ENCODE results near the gene UPB1.

The UPB1 gene

DNA sequence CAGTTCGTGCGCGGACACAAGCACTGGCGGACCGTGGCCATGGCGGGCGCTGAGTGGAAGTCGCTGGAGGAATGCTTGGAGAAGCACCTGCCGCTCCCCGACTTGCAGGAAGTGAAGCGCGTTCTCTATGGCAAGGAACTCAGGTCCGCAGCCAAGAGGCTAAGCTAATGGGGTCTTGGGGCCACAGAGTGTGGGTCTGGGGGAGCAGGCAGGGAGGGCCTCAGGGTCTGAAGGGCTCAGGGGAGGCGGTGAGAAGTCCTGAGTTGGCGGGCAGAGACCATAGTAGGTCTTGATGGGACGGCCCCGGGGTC is 188 bp downstream of the UPB1 start:
- no peak overlapping the region for H3K4me3 ChIP-seq (ENCODE audit: low read depth in 1 of 2, low read length in 2 of 2)
- H3K9ac ChIP-seq (ENCODE audit: low read depth in 1 of 2, low read length in 2 of 2) = no peak overlapping the region

GRCh38 chr22:24496234-24496633 is 1.1 kb downstream of the UPB1 start:
- Histone ChIP-seq H3K9ac (ENCODE audit: low read depth in 1 of 2, low read length in 2 of 2) (no peak overlapping the region), H3K27me3 (ENCODE audit: control insufficient read depth in 1 of 2, insufficient read depth in 2 of 2, low read length in 2 of 2) (peaks cover 18 to 25% of the 10 kb centered on the region in 2 donors), H3K36me3 (ENCODE audit: control insufficient read depth in 1 of 2, insufficient read depth in 2 of 2, low read length in 2 of 2) (no peaks in the 10 kb centered on the region), H3K4me3 (ENCODE audit: low read depth in 1 of 2, low read length in 2 of 2) (no peak overlapping the region), H3K27ac (ENCODE audit: low read depth, low read length) (no peak overlapping the region), H3K4me1 (ENCODE audit: control insufficient read depth in 1 of 2, insufficient read depth in 2 of 2, low read length in 2 of 2) (peaks cover 4 to 10% of the 10 kb centered on the region in 2 donors), H3K9me3 (ENCODE audit: control insufficient read depth in 1 of 2, low read length in 2 of 2) (no peaks in the 10 kb centered on the region)

More for the DNA sequence above, 188 bp downstream of the UPB1 start:
- H3K36me3 ChIP-seq (ENCODE audit: control insufficient read depth in 1 of 2, insufficient read depth in 2 of 2, low read length in 2 of 2) = no peaks in the 10 kb centered on the region
- H3K27me3 ChIP-seq (ENCODE audit: control insufficient read depth in 1 of 2, insufficient read depth in 2 of 2, low read length in 2 of 2) = peaks cover 18 to 25% of the 10 kb centered on the region in 2 donors
- H3K9me3 ChIP-seq (ENCODE audit: control insufficient read depth in 1 of 2, low read length in 2 of 2) = no peaks in the 10 kb centered on the region
- H3K27ac ChIP-seq (ENCODE audit: low read depth, low read length) = no peak overlapping the region
- peaks cover under 1 to 10% of the 10 kb centered on the region in 2 donors for H3K4me1 ChIP-seq (ENCODE audit: control insufficient read depth in 1 of 2, insufficient read depth in 2 of 2, low read length in 2 of 2)

GRCh38 chr22:24496661-24497060 is 1.5 kb downstream of the UPB1 start:
- Histone ChIP-seq H3K27ac (ENCODE audit: low read depth, low read length) (no peak overlapping the region), H3K9ac (ENCODE audit: low read depth in 1 of 2, low read length in 2 of 2) (no peak overlapping the region), H3K9me3 (ENCODE audit: control insufficient read depth in 1 of 2, low read length in 2 of 2) (no peaks in the 10 kb centered on the region), H3K36me3 (ENCODE audit: control insufficient read depth in 1 of 2, insufficient read depth in 2 of 2, low read length in 2 of 2) (no peaks in the 10 kb centered on the region), H3K4me3 (ENCODE audit: low read depth in 1 of 2, low read length in 2 of 2) (no peak overlapping the region), H3K27me3 (ENCODE audit: control insufficient read depth in 1 of 2, insufficient read depth in 2 of 2, low read length in 2 of 2) (peaks cover 18 to 25% of the 10 kb centered on the region in 2 donors), H3K4me1 (ENCODE audit: control insufficient read depth in 1 of 2, insufficient read depth in 2 of 2, low read length in 2 of 2) (peaks cover 4 to 10% of the 10 kb centered on the region in 2 donors)

DNA sequence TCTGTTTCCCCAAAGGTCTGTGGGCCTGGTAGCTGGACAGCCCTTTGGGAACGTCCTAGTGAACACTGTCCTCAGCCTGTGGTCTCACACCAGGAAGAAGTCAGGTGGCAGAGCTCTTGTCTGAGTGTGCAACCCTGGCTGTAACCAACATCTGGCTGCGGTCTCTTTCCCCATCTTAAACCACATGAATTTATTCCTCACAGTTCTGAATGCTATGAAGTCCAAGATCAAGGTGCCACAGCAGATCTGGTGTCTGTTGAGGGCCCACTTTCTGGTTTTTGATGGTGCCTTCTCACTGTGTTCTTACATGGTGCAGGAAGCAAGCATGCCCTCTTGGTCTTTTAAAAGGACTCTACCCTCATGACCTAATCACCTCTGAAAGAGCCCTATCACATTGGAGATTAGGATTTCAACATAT is 2.7 kb downstream of the UPB1 start:
- Histone ChIP-seq H3K9me3 (ENCODE audit: control insufficient read depth in 1 of 2, low read length in 2 of 2) (no peaks in the 10 kb centered on the region), H3K4me3 (ENCODE audit: low read depth in 1 of 2, low read length in 2 of 2) (no peak overlapping the region), H3K4me1 (ENCODE audit: control insufficient read depth in 1 of 2, insufficient read depth in 2 of 2, low read length in 2 of 2) (peaks cover 6 to 10% of the 10 kb centered on the region in 2 donors), H3K27ac (ENCODE audit: low read depth, low read length) (no peak overlapping the region), H3K9ac (ENCODE audit: low read depth in 1 of 2, low read length in 2 of 2) (no peak overlapping the region), H3K27me3 (ENCODE audit: control insufficient read depth in 1 of 2, insufficient read depth in 2 of 2, low read length in 2 of 2) (peaks cover 18 to 25% of the 10 kb centered on the region in 2 donors), H3K36me3 (ENCODE audit: control insufficient read depth in 1 of 2, insufficient read depth in 2 of 2, low read length in 2 of 2) (no peaks in the 10 kb centered on the region)

GRCh38 chr22:24498824-24499223 is 3.7 kb downstream of the UPB1 start:
- Histone ChIP-seq H3K27me3 (ENCODE audit: control insufficient read depth in 1 of 2, insufficient read depth in 2 of 2, low read length in 2 of 2) (peaks cover 15 to 19% of the 10 kb centered on the region in 2 donors), H3K4me3 (ENCODE audit: low read depth in 1 of 2, low read length in 2 of 2) (no peak overlapping the region), H3K9ac (ENCODE audit: low read depth in 1 of 2, low read length in 2 of 2) (no peak overlapping the region), H3K36me3 (ENCODE audit: control insufficient read depth in 1 of 2, insufficient read depth in 2 of 2, low read length in 2 of 2) (no peaks in the 10 kb centered on the region), H3K9me3 (ENCODE audit: control insufficient read depth in 1 of 2, low read length in 2 of 2) (no peaks in the 10 kb centered on the region), H3K4me1 (ENCODE audit: control insufficient read depth in 1 of 2, insufficient read depth in 2 of 2, low read length in 2 of 2) (peaks cover 6 to 10% of the 10 kb centered on the region in 2 donors), H3K27ac (ENCODE audit: low read depth, low read length) (no peak overlapping the region)

DNA sequence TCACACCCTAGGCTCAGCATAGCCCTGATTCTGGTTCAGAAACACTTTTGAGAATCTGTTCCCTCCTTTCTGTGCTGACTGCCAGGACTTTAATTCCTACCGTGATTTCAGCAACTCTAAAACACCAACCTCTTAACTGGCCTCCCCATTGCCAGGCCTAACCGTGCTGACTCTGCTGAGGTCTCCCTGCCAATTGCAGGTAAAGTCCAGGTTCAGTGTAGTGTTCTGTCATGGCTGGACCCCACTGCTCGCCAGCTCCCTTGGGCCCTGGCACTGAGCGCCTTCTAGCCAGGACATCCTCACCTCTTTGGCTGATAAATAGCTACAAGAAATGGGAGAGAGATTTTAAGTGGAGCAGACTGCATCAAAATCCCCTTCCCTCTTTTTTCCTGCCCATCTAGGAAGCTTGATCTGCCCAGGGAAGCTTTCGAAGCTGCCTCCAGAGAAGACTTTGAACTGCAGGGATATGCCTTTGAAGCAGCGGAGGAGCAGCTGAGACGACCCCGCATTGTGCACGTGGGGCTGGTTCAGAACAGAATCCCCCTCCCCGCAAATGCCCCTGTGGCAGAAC is 4.7 kb downstream of the UPB1 start:
- no peak overlapping the region for H3K4me3 ChIP-seq (ENCODE audit: low read depth in 1 of 2, low read length in 2 of 2)
- H3K27ac ChIP-seq (ENCODE audit: low read depth, low read length) = no peak overlapping the region
- H3K27me3 ChIP-seq (ENCODE audit: control insufficient read depth in 1 of 2, insufficient read depth in 2 of 2, low read length in 2 of 2) = peaks cover 5 to 9% of the 10 kb centered on the region in 2 donors
- no peaks in the 10 kb centered on the region for H3K36me3 ChIP-seq (ENCODE audit: control insufficient read depth in 1 of 2, insufficient read depth in 2 of 2, low read length in 2 of 2)
- peaks cover 3 to 7% of the 10 kb centered on the region in 2 donors for H3K4me1 ChIP-seq (ENCODE audit: control insufficient read depth in 1 of 2, insufficient read depth in 2 of 2, low read length in 2 of 2)
- H3K9ac ChIP-seq (ENCODE audit: low read depth in 1 of 2, low read length in 2 of 2) = no peak overlapping the region
- no peaks in the 10 kb centered on the region for H3K9me3 ChIP-seq (ENCODE audit: control insufficient read depth in 1 of 2, low read length in 2 of 2)

DNA sequence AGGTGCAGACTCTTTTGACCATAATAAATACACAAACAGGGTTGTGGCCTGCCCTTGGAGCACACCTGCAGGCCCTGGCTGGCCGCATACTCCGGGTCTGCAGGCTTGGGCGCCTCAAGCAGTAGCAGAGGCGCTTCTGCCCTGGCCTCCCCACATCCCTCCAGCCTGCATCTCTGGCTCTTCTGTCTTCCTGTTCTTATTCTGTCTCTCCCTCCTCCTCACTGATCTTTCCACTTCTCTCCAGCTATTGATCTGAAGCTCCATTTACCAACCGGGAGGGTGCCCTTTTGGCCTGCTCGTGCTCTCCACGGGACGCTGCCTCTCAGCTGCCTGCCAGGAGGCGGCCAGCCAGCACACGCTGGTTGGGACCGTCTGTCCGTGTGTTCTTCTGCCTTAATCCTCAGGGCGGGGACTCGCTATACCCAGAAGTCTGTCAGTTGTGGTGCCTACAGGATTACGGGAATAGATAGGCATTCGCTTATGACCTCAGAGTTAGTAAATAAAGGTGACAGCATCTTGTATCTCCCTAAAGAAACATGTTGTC is 5.2 kb downstream of the UPB1 start:
- no peak overlapping the region for H3K9ac ChIP-seq (ENCODE audit: low read depth in 1 of 2, low read length in 2 of 2)
- peaks cover 3 to 12% of the 10 kb centered on the region in 2 donors for H3K4me1 ChIP-seq (ENCODE audit: control insufficient read depth in 1 of 2, insufficient read depth in 2 of 2, low read length in 2 of 2)
- H3K27me3 ChIP-seq (ENCODE audit: control insufficient read depth in 1 of 2, insufficient read depth in 2 of 2, low read length in 2 of 2) = peaks cover 0 to 4% of the 10 kb centered on the region in 2 donors
- no peaks in the 10 kb centered on the region for H3K36me3 ChIP-seq (ENCODE audit: control insufficient read depth in 1 of 2, insufficient read depth in 2 of 2, low read length in 2 of 2)
- no peak overlapping the region for H3K27ac ChIP-seq (ENCODE audit: low read depth, low read length)
- H3K4me3 ChIP-seq (ENCODE audit: low read depth in 1 of 2, low read length in 2 of 2) = no peak overlapping the region
- no peaks in the 10 kb centered on the region for H3K9me3 ChIP-seq (ENCODE audit: control insufficient read depth in 1 of 2, low read length in 2 of 2)

- H3K4me1 ChIP-seq (ENCODE audit: control insufficient read depth in 1 of 2, insufficient read depth in 2 of 2, low read length in 2 of 2) = peaks cover 7 to 17% of the 10 kb centered on the region in 2 donors
- no peak overlapping the region for H3K4me3 ChIP-seq (ENCODE audit: low read depth in 1 of 2, low read length in 2 of 2)
- H3K27ac ChIP-seq (ENCODE audit: low read depth, low read length) = no peak overlapping the region
- H3K9me3 ChIP-seq (ENCODE audit: control insufficient read depth in 1 of 2, low read length in 2 of 2) = no peaks in the 10 kb centered on the region
- no peak overlapping the region for H3K9ac ChIP-seq (ENCODE audit: low read depth in 1 of 2, low read length in 2 of 2)
- no peaks in the 10 kb centered on the region for H3K36me3 ChIP-seq (ENCODE audit: control insufficient read depth in 1 of 2, insufficient read depth in 2 of 2, low read length in 2 of 2)
- no peaks in the 10 kb centered on the region for H3K27me3 ChIP-seq (ENCODE audit: control insufficient read depth in 1 of 2, insufficient read depth in 2 of 2, low read length in 2 of 2)
Measured at GRCh38 chr22:24501301-24502005, 6.3 kb downstream of the UPB1 start.

DNA sequence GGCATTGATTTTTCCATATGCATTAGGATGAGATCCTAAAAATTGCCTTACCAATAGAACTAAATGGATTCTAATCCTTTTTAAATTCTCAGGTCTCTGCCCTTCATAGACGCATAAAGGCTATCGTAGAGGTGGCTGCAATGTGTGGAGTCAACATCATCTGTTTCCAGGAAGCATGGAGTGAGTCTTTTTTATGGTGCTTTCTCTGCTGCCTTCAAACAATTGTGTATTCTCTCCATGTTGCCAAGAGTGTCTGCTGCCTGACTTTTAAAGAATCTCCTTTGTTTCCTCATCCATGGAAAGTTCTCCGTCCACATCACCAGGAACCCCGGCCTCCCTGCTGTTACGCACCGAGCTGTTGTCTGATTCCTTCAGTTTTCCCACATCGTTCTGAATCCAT is 6.9 kb downstream of the UPB1 start:
- no peaks in the 10 kb centered on the region for H3K9me3 ChIP-seq (ENCODE audit: control insufficient read depth in 1 of 2, low read length in 2 of 2)
- peaks cover 13 to 23% of the 10 kb centered on the region in 2 donors for H3K4me1 ChIP-seq (ENCODE audit: control insufficient read depth in 1 of 2, insufficient read depth in 2 of 2, low read length in 2 of 2)
- H3K4me3 ChIP-seq (ENCODE audit: low read depth in 1 of 2, low read length in 2 of 2) = no peak overlapping the region

GRCh38 chr22:24502541-24502940 is 7.4 kb downstream of the UPB1 start:
- H3K4me1 ChIP-seq (ENCODE audit: control insufficient read depth in 1 of 2, insufficient read depth in 2 of 2, low read length in 2 of 2) = peaks cover 16 to 25% of the 10 kb centered on the region in 2 donors
- H3K9ac ChIP-seq (ENCODE audit: low read depth in 1 of 2, low read length in 2 of 2) = no peak overlapping the region
- H3K36me3 ChIP-seq (ENCODE audit: control insufficient read depth in 1 of 2, insufficient read depth in 2 of 2, low read length in 2 of 2) = no peaks in the 10 kb centered on the region
- H3K4me3 ChIP-seq (ENCODE audit: low read depth in 1 of 2, low read length in 2 of 2) = no peak overlapping the region
- H3K27ac ChIP-seq (ENCODE audit: low read depth, low read length) = no peak overlapping the region
- H3K27me3 ChIP-seq (ENCODE audit: control insufficient read depth in 1 of 2, insufficient read depth in 2 of 2, low read length in 2 of 2) = no peaks in the 10 kb centered on the region
- H3K9me3 ChIP-seq (ENCODE audit: control insufficient read depth in 1 of 2, low read length in 2 of 2) = no peaks in the 10 kb centered on the region

More for the DNA sequence above, 6.9 kb downstream of the UPB1 start:
- Histone ChIP-seq H3K36me3 (ENCODE audit: control insufficient read depth in 1 of 2, insufficient read depth in 2 of 2, low read length in 2 of 2) (no peaks in the 10 kb centered on the region), H3K27ac (ENCODE audit: low read depth, low read length) (no peak overlapping the region), H3K9ac (ENCODE audit: low read depth in 1 of 2, low read length in 2 of 2) (no peak overlapping the region), H3K27me3 (ENCODE audit: control insufficient read depth in 1 of 2, insufficient read depth in 2 of 2, low read length in 2 of 2) (no peaks in the 10 kb centered on the region)
